ENCODE measurements around the gene TNS1.

DNA sequence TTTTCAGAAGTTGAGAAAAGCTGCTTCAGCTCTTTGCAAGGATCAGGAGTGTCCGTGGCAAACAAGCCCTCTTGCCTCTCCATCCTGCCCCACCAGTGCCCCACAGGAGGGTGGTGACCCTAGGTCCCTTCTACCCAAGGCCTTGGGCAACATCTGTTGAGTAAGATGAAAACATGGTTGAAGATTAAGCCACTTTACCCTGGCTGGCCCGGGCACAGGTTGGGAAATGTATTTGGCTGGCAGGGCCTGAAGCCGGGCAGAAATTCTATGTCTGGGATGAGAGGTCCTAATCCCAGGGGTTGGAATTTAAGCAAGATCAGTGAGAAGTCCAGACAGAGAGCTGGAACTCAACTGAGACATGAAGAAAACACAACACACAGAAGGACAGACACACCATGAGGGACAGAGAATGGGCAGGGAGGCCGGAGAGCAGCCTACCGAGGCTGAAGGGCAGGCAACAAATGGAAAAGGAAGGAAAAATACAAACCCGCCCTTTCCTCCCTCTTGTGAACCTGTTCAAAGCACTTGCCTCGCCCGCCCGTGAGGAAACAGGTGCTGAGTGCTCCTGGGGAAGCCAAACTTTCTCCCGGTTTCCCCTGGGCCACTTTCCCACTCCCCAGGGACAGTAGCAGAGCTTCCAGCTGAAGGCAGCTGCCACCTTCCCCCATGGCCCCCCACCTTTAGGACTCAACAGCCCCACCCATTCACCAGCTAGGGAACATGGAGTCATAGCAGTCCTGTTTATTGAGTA lies 86.1 kb downstream of the TNS1 start:
- TF ChIP-seq, protein P1, sequence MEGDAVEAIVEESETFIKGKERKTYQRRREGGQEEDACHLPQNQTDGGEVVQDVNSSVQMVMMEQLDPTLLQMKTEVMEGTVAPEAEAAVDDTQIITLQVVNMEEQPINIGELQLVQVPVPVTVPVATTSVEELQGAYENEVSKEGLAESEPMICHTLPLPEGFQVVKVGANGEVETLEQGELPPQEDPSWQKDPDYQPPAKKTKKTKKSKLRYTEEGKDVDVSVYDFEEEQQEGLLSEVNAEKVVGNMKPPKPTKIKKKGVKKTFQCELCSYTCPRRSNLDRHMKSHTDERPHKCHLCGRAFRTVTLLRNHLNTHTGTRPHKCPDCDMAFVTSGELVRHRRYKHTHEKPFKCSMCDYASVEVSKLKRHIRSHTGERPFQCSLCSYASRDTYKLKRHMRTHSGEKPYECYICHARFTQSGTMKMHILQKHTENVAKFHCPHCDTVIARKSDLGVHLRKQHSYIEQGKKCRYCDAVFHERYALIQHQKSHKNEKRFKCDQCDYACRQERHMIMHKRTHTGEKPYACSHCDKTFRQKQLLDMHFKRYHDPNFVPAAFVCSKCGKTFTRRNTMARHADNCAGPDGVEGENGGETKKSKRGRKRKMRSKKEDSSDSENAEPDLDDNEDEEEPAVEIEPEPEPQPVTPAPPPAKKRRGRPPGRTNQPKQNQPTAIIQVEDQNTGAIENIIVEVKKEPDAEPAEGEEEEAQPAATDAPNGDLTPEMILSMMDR (conservative IDR thresholded peaks at IDR 0.05; ENCODE audit: low read length), result no peak
- TF ChIP-seq EZH2phosphoT487 (IDR thresholded peaks at IDR 0.05; ENCODE audit: borderline replicate concordance), result no peak

Data from Loucy (cell line).